A549 (cell line): ENCODE measurements around the gene FLYWCH1.

ENCODE experiments used
- CEBPB ChIP-seq, 2 experiments: fragments of >200 bp in 1 of 2; sonication (Bioruptor Twin) in 1 of 2; formaldehyde crosslinking in 1 of 2; IDR thresholded peaks; 2 replicates each; pipeline ENCODE4 v1.6.1; 2012 to 2016
- CHD2 ChIP-seq: fragments of 150-350 bp; IDR thresholded peaks from 2 replicates; pipeline ENCODE4 v1.6.1; 2014; ENCODE audit warnings: low read length; ENCODE audit not compliant: partially characterized antibody
- CHD4 ChIP-seq: fragments of 200-600 bp; sonication (generic); IDR thresholded peaks from 2 replicates; pipeline ENCODE4 v1.6.1; 2016; ENCODE audit warnings: antibody characterized with exemption, mild to moderate bottlenecking, borderline replicate concordance
- CTCF ChIP-seq: fragments of >200 bp; sonication (Bioruptor Twin); formaldehyde crosslinking; IDR thresholded peaks from 3 replicates; pipeline ENCODE4 v1.5.1; 2016
- E2F6 ChIP-seq: IDR thresholded peaks from 2 replicates; pipeline ENCODE4 v1.6.1; 2012; ENCODE audit warnings: low read depth, borderline replicate concordance
- MAFK ChIP-seq: fragments of 450-650 bp; IDR thresholded peaks from 2 replicates; pipeline ENCODE4 v1.6.1; 2014; ENCODE audit not compliant: partially characterized antibody
- MAX ChIP-seq: IDR thresholded peaks from 2 replicates; pipeline ENCODE4 v1.6.1; 2012
- MYC ChIP-seq: IDR thresholded peaks from 2 replicates; pipeline ENCODE4 v1.6.1; 2012; ENCODE audit warnings: mild to moderate bottlenecking, inconsistent platforms, low read length, improper control_type of control experiment, borderline replicate concordance
- PHF8 ChIP-seq: fragments of 200-600 bp; sonication (generic); IDR thresholded peaks from 2 replicates; pipeline ENCODE4 v1.6.1; 2016; ENCODE audit warnings: low read depth, mild to moderate bottlenecking, antibody characterized with exemption, moderate library complexity, borderline replicate concordance
- RAD21 ChIP-seq, 2 experiments: fragments of >200 bp in 1 of 2; sonication (Bioruptor Twin) in 1 of 2; formaldehyde crosslinking in 1 of 2; IDR thresholded peaks in 1 of 2; conservative IDR thresholded peaks in 1 of 2; 2 replicates in 1 of 2; 3 replicates in 1 of 2; pipeline ENCODE4 v1.6.1; 2012 to 2018; ENCODE audit warnings: inconsistent platforms in 1 of 2
- RCOR1 ChIP-seq: fragments of 150-350 bp; IDR thresholded peaks from 2 replicates; pipeline ENCODE4 v1.6.1; 2014; ENCODE audit warnings: antibody characterized with exemption, low read length, low read depth
- RNF2 ChIP-seq: fragments of 200-600 bp; sonication (generic); IDR thresholded peaks from 2 replicates; pipeline ENCODE4 v1.6.1; 2016; ENCODE audit warnings: low read depth, mild to moderate bottlenecking, antibody characterized with exemption, moderate library complexity, borderline replicate concordance
- ZNF302 ChIP-seq: fragments of 250-450 bp; sonication (Bioruptor Pico); IDR thresholded peaks from 2 replicates; pipeline ENCODE4 v1.9.0; 2021; ENCODE audit warnings: inconsistent platforms, mild to moderate bottlenecking, moderate library complexity

GRCh38 chr16:2874912-2875362 lies 36.8 kb upstream of the FLYWCH1 start:
- TF ChIP-seq RNF2 (no peak), RCOR1 (no peak), CEBPB (IDR thresholded peaks at IDR 0.05) (no peak), CTCF (peak; percentile 91), RAD21 (conservative IDR thresholded peaks at IDR 0.05 in 1 of 2, IDR thresholded peaks at IDR 0.05 in 1 of 2) (peak; percentile 68 to 71), E2F6 (no peak), CHD4 (0 out of 2 replicates have a peak, but pooled peaks have one; percentile 55), MAX (no peak), MAFK (peak; percentile 28), PHF8 (no peak), CHD2 (no peak), MYC (no peak), ZNF302 (CRISPR knock-in tag) (no peak)
